Glomerular visceral epithelial cell (primary cell): Measurements from ENCODE around the gene TMEM150B.
A peak's percentile ranks its signal among the peaks of the same experiment; 100 is the strongest.

Experiments
- DNase-seq: peaks from one replicate; pipeline ENCODE4 v3.0.0-alpha.2; 2016; ENCODE audit errors: extremely low spot score

Gene TMEM150B

DNA sequence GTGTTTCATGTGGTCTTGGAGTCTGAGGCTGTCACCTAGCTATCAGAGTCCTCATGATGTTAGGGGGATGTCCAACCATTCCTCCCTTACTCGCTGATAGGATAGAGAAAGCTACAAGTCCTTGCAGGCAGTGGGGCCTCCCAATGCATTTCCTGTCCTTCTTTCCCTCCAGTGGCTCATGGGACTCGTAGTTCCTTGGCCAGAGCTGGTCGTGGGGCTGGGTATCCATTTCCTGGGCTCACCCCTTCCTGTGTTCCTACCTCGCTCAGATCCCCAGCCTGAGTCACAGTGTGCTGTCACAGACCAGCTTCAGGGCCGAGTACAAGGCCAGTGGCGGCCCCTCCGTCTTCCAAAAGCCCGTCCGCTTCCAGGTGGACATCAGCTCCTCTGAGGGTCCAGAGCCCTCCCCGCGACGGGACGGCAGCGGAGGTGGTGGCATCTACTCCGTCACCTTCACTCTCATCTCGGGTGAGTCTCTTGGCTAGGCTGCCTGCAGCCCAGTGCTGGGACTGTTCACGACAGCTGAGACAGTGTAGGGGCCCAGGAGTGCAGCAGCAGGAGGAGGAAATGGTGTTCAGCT, 19.1 kb downstream of the TMEM150B start:
- DNase-seq: no peak

DNA sequence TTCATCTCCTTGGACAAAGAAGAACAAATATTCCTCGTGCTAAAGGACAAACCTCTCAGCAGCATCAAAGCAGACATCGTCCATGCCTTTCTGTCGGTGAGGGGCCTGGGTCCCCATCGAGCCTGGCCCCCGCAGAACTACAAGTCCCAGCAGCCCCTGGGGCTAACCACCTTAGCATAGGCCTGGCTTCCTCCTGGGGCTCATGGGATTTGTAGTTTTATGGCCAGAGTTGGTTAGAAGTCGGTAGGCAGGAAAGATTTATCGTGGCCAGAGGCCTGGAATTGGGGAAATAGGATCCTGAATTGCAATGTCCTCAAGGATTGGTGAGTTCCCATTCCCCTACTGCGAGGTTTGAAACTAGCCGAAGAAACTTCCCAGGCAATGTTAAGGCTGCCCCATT, 19.6 kb downstream of the TMEM150B start:
- peak; percentile 17 for DNase-seq

DNA sequence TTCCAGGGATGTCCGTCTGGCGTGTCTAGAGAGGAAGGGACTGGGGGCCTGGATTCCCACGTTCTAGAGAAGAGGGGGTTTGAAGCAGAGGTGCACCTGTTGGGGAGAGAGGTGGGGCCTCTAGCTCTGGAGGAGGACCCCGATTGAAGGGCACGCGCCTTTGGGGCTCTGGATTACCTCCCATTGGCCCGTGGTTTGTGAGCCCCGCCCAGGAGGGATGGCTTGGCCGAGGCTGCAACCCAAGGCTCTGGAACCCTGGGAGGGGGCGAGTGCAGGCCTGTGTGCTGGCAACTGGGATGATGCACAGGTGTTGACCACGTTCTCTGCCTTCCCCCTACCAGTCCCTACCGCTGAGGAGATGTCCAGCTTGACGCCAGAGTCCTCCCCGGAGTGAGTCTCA, 20.2 kb downstream of the TMEM150B start:
- DNase-seq: no peak

- no peak for DNase-seq
These were observed 20.7 kb downstream of the TMEM150B start for GRCh38 chr19:55304279-55304978.

- DNase-seq: no peak
These were observed 21.7 kb downstream of the TMEM150B start for GRCh38 chr19:55303477-55303876.

DNA sequence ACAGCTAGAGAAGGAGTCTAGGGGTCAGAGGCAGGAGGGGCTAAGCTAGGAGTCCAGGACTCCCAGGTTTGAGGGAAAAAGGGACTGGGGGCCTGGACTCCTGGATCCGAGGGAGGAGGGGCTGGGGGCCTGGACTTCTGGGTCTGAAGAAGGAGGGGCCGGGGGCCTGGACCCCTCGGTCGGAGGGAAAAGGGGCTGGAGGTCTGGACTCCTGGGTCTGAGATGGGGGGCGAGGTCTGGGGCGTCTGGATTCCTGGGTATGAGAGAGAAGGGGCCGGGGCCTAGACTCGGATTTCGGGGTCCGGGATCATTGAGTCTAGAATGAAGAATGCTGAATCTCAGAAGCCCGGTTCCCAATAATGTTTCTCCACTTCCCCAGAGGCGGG, 22.8 kb downstream of the TMEM150B start:
- no peak for DNase-seq

GRCh38 chr19:55301459-55302317, 23.5 kb downstream of the TMEM150B start:
- DNase-seq: peak; percentile 84

DNA sequence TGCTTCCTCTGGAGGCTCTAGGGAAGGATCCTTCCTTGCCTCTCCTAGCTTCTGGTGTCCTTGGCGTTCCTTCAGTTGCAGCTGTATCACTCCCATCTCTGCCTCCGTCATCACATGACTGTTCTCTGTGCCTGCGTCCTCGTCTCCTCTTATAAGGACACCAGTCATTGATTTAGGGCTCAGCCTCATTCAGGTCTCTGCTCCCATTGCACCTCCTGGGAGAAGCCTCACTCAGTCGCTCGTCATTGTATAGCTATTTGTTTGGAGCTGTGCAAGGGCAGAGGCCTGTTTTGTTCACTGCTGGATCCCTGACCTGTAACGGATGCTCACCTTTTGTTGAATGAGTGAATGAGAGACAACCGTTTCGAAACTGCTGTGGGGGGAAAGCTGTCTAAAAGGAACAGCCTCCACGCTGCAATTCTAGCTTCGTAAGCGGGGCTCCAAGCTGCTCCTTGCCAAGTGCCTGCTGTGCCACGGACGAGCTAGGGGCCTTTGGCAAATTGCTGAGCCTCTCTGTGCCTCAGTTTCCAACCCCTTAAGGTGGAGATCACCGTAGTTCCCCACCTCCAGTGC, 24.2 kb downstream of the TMEM150B start:
- DNase-seq: no peak

DNA sequence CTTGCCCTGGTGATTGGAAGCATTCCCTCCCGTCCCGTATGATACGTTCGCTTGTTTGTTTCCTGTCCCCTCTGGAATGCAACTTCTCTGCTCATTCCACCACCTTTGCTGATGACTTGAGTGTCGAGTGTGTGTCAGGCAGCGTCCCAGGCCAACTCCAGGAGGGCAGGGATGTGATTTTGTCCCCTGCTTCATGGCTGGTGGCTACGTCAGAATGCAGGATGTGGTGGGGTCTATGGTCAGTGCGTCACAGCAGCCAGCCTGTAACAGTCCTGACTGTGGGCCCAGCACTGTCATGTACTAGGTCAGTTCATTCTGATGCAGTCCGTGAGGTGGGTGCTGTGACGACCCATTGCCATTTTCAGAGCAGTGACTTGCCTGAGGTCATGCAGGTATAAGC, 25.1 kb downstream of the TMEM150B start:
- DNase-seq: no peak

DNA sequence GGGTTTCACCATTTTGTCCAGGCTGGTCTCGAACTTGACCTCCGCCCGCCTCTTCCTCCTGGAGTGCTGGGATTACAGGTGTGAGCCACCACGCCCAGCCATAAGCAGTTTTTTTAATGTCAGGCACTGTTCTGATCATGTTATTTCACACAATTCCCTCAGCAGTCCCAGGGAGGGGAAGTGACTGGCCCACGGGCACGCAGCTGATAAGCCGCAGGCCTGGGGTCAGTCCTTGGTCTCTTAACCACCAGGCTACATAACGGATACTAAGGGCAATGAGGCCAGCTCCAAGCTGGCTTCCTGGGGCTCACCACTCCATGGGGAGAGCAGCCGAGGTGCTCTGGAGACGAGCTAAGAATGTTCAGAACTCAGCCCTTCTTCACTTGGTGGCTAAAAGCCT, 27.9 kb downstream of the TMEM150B start:
- DNase-seq: no peak

- no peak for DNase-seq
These were observed 35.9 kb downstream of the TMEM150B start for GRCh38 chr19:55289117-55289796.

DNA sequence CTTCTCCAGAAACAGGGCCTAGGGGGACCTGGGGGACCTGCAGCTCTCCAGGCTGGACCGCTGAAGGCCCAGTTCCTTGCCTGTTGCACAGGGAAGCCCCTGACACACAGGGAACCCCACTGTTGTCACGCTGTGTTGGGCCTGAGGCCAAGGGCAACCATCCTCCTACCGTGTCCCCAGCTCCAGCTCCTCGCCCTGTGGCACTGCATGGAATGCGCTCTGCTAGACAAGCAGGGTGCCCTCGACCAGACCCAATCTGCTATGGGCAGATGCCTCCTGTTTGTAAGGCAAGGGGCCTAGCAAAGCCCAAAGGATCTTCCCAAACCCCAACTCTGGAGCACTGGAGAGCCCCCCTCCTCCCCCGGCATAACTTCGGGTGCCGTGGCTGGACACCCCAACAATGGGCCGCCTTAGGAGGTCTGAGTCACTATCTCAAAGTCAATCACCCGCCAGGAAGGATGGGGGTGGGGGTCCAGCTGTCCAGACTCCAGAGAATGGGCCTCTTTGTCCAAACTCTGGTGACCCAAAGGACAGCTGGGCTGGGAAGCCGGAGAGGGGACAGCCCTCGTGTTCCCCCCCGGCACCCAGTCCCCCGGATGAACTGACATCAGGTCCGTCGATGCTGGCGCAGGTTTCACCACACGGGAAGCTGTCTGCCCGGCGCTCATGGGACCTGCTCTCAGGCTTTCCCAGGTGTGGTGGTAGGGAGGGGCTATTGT, 37.6 kb downstream of the TMEM150B start:
- no peak for DNase-seq

DNA sequence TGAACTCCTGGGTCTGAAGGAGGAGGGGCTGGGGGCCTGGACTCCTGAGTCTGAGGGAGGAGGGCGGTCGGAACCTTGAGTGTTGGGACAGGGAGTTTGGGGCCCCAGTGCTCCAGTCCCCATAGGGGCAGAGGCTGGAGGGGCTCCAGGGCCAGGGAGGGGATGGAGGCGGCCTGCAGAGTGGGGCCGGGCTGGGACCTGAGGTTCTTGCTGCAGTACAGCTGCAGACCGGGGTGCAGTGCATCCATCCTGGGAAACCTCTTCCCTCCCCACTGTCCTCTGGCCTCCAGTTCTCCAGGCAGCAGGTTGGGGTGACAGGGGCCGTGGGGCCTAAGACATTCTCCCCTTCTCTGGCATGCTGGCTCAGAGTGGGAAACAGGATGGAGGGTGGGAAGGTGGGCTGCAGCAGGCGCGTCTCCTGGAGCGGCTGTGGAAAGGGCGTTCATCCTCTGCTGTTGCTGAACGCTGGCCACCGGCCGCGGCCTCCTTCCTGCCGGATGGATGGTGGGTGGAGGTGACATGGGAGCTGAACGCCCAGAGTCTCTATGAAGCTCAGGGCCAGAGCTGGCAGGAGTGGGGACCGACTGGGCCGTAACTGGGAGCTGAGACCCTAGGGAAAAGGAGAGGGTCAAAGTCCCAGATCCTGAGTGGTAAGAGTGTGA, 39.8 kb downstream of the TMEM150B start:
- DNase-seq: no peak

DNA sequence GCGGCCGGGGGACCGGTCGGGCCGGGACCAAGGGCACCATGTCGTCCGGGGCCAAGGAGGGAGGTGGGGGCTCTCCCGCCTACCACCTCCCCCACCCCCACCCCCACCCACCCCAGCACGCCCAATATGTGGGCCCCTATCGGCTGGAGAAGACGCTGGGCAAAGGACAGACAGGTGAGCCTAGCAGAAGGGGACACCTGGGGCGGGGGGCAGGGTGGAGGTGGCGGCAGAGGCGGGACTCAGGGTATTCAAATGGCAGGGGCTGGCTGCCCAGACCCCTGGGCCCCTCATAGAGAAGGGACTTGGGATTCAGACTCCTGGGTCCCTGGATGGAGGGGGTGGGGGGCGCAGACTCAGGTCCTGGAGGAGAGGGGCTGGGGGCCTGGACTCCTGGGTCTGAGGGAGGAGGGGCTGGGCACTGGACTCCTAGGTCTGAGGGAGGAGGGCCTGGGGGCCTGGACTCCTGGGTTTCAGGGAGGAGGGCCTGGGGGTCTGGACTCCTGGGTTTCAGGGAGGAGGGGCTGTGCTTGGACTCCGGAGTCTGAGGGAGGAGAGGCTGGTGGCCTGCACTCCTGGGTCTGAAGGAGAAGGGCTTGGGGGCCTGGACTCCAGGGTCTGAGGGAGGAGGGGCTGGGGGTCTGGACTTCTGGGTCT, 40.6 kb downstream of the TMEM150B start:
- no peak for DNase-seq

- DNase-seq: peak; percentile 60
These were observed 41.4 kb downstream of the TMEM150B start, which contains the start of gene BRSK1 for GRCh38 chr19:55283548-55284377. Gene BRSK1 (plus strand): TSS chr19:55283997. CDS start chr19:55284443, 446 bp downstream.

DNA sequence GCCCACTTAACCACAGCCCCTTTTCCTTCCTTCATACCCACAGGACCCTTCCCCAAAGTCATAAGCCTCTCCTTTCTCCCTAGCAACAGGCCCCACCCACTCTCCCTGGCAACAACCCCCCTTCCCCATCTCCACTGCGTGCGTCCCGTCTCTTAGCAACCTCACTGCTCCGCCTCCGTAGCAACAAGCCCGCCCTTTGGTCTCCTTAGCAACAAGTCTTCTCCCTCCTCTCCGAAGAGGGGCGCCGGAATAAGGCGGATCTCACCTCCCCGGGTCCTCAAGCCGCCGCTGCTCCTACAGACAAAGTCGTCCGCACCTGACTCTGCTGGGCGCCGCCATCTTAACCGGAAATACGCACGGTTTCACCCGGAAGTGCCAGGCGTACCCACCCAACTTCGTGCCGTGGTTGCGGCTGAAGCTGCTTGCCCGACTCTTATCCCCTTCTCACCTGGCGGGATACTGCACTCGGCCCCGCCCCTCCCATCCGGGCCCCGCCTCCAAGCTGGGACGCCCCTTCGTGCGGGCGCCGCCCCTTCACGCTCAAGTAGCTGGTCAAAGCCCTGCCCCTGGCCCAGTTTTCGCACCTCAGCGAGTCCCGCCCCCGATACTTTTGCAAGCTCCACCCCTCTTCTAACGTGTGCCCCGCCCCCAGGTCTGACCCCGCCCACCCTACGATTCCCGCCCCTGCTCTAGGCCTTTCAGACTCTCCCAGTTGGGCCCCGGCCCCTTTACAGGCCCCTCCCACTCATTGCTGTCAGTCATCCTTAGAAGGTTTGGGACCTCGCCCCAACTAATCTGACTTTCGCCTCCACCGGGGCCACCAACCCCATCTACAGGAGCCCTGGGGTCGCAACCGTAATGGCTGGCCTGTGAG, 45.1 kb downstream of the TMEM150B start, which contains the start of gene HSPBP1:
Gene HSPBP1 (minus strand): TSS at position 341 of the 874 bp plus-strand sequence. CDS start 502 bp downstream, outside the sequence.
- peak; percentile 98 for DNase-seq

DNA sequence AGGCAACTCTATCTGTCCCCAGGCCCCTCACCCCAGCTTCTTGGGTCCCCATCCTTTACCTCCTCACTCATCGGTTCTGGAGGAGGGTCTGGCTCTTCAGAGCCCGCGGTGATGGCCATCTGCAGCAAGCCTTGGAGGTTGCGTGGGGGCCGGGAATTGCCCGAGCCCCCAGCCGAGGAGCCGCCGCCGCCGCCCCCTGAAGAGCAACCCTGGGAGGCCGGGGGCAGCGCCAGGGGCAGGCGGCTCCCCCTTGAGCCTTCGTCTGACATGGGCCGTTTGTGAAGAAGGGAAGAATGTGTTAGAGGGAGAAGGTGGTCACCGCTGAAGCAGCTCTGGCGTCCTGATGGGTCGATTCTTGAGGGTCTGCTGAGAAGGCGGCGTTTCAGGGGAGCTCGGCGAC, 45.8 kb downstream of the TMEM150B start:
- DNase-seq: no peak
